ENCODE results near the gene WNT3. TPM values are rescaled to one million over a fixed set of nuclear protein-coding genes. Genes with fewer than 3 reads are reported as not detected.

Gene WNT3
- total RNA-seq, 2 experiments from 2014 or later, result not detected

GRCh38 chr17:46764709-46765401 is 53.6 kb downstream of the WNT3 start:
- Mint-ChIP-seq H3K4me1 (ENCODE audit: low read depth) (no peaks in the 10 kb centered on the region), H3K9me3 (no peaks in the 10 kb centered on the region), H3K4me3 (no peak overlapping the region), H3K27ac (no peak overlapping the region), H3K36me3 (ENCODE audit: low read depth) (no peaks in the 10 kb centered on the region), H3K27me3 (peaks cover 4% of the 10 kb centered on the region)
- H3K9me3 ChIP-seq (ENCODE audit: control insufficient read depth in 1 of 2, insufficient read depth in 1 of 2, low read length in 2 of 2), result peaks cover 0 to 4% of the 10 kb centered on the region in 2 experiments
- no peak for ATAC-seq (ENCODE audit: poor library complexity)
- TF ChIP-seq CTCF (IDR thresholded peaks at IDR 0.05), result no peak
- no peak for DNase-seq
- H3K4me3 ChIP-seq (ENCODE audit: low read length), result no peak overlapping the region
- peaks cover 4% of the 10 kb centered on the region for H3K4me1 ChIP-seq (ENCODE audit: insufficient read depth, low read length)
- H3K27ac ChIP-seq (ENCODE audit: low read depth in 1 of 2, low read length in 2 of 2), result no peak overlapping the region
- CTCF ChIA-PET, result no interaction called here
- H3K36me3 ChIP-seq (ENCODE audit: insufficient read depth, low read length), result no peaks in the 10 kb centered on the region
- H3K27me3 ChIP-seq (ENCODE audit: control insufficient read depth in 1 of 2, insufficient read depth in 2 of 2, low read length in 2 of 2), result peaks cover 0 to 6% of the 10 kb centered on the region in 2 experiments
- intact Hi-C loops (cut with DNase I, micrococcal nuclease), result no loop called here
- POLR2A ChIA-PET, result no interaction called here

- ChIA-PET CTCF (no interaction called here), POLR2A (no interaction called here)
- Histone ChIP-seq H3K4me1 (ENCODE audit: insufficient read depth, low read length) (no peaks in the 10 kb centered on the region), H3K9me3 (ENCODE audit: control insufficient read depth in 1 of 2, insufficient read depth in 1 of 2, low read length in 2 of 2) (no peaks in the 10 kb centered on the region), H3K4me3 (ENCODE audit: low read length) (no peak overlapping the region), H3K27me3 (ENCODE audit: control insufficient read depth in 1 of 2, insufficient read depth in 2 of 2, low read length in 2 of 2) (no peaks in the 10 kb centered on the region), H3K36me3 (ENCODE audit: insufficient read depth, low read length) (no peaks in the 10 kb centered on the region), H3K27ac (ENCODE audit: low read depth in 1 of 2, low read length in 2 of 2) (no peak overlapping the region)
- no peak overlapping the region for H3K4me3 Mint-ChIP-seq
- DNase-seq (no peak), ATAC-seq (ENCODE audit: poor library complexity) (no peak)
- H3K27me3 Mint-ChIP-seq, result peaks cover under 1% of the 10 kb centered on the region
- intact Hi-C loops (cut with DNase I, micrococcal nuclease), result no loop called here
- peaks cover 7% of the 10 kb centered on the region for H3K36me3 Mint-ChIP-seq (ENCODE audit: low read depth)
- no peak for TF ChIP-seq CTCF (IDR thresholded peaks at IDR 0.05)
- no peaks in the 10 kb centered on the region for H3K9me3 Mint-ChIP-seq
- no peak overlapping the region for H3K27ac Mint-ChIP-seq
- no peaks in the 10 kb centered on the region for H3K4me1 Mint-ChIP-seq (ENCODE audit: low read depth)
Observed at GRCh38 chr17:46764000-46764708, 54.3 kb downstream of the WNT3 start.

- Histone ChIP-seq H3K4me1 (ENCODE audit: insufficient read depth, low read length) (no peaks in the 10 kb centered on the region), H3K4me3 (ENCODE audit: low read length) (no peak overlapping the region), H3K9me3 (ENCODE audit: control insufficient read depth in 1 of 2, insufficient read depth in 1 of 2, low read length in 2 of 2) (no peaks in the 10 kb centered on the region), H3K27ac (ENCODE audit: low read depth in 1 of 2, low read length in 2 of 2) (no peak overlapping the region), H3K27me3 (ENCODE audit: control insufficient read depth in 1 of 2, insufficient read depth in 2 of 2, low read length in 2 of 2) (no peaks in the 10 kb centered on the region), H3K36me3 (ENCODE audit: insufficient read depth, low read length) (no peaks in the 10 kb centered on the region)
- no peaks in the 10 kb centered on the region for H3K4me1 Mint-ChIP-seq (ENCODE audit: low read depth)
- H3K27ac Mint-ChIP-seq, result no peak overlapping the region
- ChIA-PET POLR2A (no interaction called here), CTCF (no interaction called here)
- intact Hi-C loops (cut with DNase I, micrococcal nuclease), result no loop called here
- H3K4me3 Mint-ChIP-seq, result no peak overlapping the region
- H3K36me3 Mint-ChIP-seq (ENCODE audit: low read depth), result peaks cover 9% of the 10 kb centered on the region
- H3K27me3 Mint-ChIP-seq, result no peaks in the 10 kb centered on the region
- no peaks in the 10 kb centered on the region for H3K9me3 Mint-ChIP-seq
- TF ChIP-seq CTCF (IDR thresholded peaks at IDR 0.05), result no peak
- no peak for DNase-seq
- ATAC-seq (ENCODE audit: poor library complexity), result no peak
Observed at GRCh38 chr17:46763416-46763815, 55.1 kb downstream of the WNT3 start.
